ENCODE data around the gene GDA.
"Not testable (repeated sequence)": the region's sequence is repeated elsewhere in the genome, so short reads cannot be mapped to it uniquely, and the experiment has no call there.

Gene GDA

GRCh38 chr9:72207278-72207677 is 58.0 kb downstream of the GDA start:
- no peak for DNase-seq (ENCODE audit: low read depth in 2 of 2)

GRCh38 chr9:72210522-72210921 is 61.3 kb downstream of the GDA start:
- no peak for DNase-seq (ENCODE audit: low read depth in 2 of 2)

DNA sequence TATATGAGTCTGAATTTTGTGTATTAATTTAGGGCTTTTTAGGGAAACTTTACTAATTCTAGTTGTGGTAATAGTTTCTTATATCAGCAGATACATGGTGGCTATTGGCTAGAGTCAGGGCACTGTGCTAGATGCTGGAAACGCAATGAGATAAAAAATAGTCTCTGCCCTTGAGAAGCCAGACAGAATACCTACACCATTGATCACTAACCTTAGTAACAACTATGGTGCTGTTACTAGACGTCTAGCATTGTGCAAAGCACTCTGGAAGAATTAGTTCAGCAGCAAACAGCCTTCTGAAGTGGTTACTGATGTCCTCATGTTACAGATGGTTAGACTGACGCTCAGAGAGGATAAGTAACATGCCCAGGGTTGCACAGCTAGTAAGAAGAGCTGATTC is 61.8 kb downstream of the GDA start:
- no peak for DNase-seq (ENCODE audit: low read depth in 2 of 2)

DNA sequence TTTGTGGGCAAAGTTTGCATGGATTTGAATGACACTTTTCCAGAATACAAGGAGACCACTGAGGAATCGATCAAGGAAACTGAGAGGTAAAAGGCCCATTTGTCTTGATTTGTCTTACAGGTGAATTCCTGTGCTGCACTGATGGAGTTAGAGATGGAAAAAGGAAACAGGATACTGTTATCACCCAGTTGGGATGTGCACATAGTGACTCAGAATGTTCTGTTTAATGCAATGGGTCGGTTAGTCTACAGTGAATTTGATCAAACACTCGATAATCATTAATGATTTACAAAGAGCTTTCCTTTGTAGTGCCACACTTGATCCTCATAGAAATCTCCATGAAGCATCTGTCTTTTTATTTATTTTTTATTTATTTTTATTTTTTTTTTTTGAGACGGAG is 64.7 kb downstream of the GDA start:
- no peak for DNase-seq (ENCODE audit: low read depth in 2 of 2)

GRCh38 chr9:72217306-72217842 is 68.1 kb downstream of the GDA start:
- no peak for DNase-seq (ENCODE audit: low read depth in 2 of 2)

DNA sequence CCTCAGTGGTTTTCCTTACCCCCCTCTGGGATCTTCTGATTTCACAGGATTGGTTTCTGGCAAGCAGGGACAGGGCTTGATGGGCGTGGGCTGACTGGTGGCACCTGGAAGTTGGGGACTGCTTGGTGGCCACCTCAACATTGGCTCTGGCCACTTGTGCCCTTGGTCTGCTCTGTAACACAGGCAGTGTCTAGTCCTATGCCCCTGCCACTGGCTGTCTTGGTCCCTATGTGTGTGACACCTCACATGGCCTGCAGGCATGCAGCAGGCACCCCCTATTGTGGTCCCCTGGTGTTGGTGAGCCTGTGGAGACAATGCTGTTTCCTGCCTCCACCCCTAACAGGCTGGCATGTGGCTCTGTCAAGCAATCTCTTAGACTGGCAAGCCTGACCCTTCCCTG is 71.3 kb downstream of the GDA start:
- DNase-seq (ENCODE audit: low read depth in 2 of 2), result no peak

GRCh38 chr9:72226146-72226812 is 77.0 kb downstream of the GDA start:
- DNase-seq (ENCODE audit: low read depth in 2 of 2), result no peak

DNA sequence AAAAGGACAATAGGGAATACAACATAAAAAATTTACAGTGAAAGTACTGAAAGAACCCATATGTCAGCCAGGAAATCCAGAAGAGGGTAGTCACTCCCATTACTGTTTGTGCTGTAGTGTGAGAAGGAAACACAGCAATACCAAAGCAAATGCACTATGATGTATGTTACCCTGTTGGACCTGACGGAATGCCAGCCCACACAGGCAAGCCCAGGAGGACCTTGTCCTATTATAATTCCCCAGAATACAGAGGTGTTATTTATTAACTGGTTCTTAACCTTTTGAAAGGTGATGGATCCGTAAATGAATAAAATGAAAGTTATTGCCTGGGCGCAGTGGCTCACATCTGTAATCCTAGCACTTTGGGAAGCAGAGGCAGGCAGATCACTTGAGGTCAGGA is 79.0 kb downstream of the GDA start:
- no peak for DNase-seq (ENCODE audit: low read depth in 2 of 2)

DNA sequence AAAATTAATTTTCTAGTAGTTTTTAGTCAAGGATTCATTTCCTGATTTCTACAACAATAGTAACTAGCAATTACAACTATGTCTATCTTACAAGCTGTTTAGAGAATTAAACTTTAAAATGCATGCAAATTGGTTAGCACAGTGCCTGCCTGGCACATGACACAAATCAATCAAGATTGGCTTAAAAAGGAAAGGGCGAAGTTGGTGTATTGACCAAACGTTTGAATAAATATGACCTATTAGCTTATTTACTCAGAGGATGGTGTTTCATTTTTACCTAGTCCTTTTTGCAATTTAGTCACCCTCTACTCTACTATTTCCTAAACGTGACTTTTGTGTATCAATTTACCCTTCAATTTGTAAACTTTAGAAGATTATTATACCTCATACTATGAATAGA is 83.5 kb downstream of the GDA start:
- DNase-seq (ENCODE audit: low read depth in 2 of 2), result no peak

GRCh38 chr9:72247549-72247948 is 98.3 kb downstream of the GDA start:
- no peak for DNase-seq (ENCODE audit: low read depth in 2 of 2)

DNA sequence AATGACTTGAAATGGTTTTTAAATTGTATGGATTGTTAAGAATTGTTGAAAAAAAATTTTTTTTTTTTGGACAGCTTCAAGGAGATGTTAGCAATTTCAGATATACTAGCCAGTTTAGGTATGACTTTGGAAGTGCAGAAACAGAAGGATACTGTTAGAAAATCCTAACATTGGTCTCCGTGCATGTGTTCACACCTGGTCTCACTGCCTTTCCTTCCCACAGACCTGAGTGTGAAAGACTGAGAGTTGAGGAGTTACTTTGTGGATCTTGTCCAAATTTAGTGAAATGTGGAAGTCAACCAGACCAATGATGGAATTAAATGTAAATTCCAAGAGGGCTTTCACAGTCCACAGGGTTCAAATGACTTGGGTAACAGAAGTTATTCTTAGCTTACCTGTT is 102.3 kb downstream of the GDA start:
- DNase-seq (ENCODE audit: low read depth in 2 of 2), result no peak

DNA sequence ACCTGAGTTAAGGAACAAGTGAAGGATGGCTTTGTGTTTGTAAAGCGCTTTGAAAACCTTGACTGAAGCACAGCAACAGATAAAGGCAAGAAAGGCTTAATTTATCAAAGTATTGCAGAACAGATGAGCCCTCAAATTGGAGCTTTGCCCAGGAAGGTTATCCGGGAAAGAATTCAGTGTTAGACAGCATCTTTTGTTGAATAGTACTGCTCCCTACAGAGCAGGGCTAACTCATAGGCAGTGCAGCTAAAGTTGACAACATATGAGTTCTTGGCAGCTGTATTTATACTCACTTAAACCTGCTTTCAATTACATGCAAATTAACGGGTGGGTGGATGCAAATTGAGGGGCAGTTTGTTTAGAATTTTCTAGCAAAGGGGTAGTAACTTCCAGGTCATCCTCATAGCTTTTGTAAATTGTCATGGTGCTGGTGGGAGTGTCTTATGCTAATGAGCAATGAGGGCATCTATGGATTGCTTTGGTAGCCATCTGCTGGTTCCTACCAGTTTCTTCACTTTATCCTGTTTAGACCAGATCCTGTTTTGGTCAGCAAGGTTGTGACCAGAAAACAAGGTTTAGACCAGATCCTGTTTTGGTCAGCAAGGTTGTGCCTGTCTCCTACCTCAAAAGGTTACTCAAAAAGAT is 105.8 kb downstream of the GDA start:
- no peak for DNase-seq (ENCODE audit: low read depth in 2 of 2)

DNA sequence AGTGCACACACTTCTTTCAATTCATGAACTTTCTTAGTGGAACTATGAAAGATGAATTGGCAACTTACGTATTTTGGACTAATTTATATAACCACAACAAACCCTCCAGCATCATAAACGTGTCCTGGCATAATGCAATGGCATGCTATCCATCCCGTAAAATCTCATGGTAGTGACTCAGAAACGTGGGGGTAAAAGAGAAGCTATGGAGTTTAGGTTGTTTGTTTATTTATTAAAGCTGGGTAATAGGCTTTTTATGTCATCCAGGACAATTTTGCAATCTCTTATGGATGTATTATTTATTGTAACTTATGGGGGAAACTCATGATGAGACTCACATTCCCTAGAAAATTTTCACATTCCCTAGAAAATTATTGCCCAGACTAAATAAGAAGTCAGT is 106.3 kb downstream of the GDA start:
- no peak for DNase-seq (ENCODE audit: low read depth in 2 of 2)

DNA sequence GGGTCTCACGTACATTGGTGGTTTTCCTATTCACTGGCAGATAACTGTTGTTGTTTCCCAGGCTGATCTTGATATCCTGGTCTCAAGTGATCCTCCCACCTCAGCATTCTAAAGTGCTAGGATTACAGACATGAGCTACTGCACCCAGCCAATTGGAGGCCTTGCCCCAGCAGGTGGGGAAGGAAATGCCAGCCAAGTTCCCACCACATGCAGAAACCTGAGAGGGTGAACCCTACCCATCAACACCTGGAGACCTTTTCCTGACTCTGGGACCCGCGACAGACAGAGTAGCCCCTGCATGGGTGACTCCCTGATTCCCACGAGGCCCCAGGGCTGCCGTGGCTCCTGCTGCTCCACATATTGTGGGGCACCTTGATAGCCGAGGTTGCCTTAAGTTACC is 107.7 kb downstream of the GDA start:
- DNase-seq (ENCODE audit: low read depth in 2 of 2), result no peak

- DNase-seq (ENCODE audit: low read depth in 2 of 2), result no peak
These were observed 108.6 kb downstream of the GDA start for GRCh38 chr9:72257814-72258213.

DNA sequence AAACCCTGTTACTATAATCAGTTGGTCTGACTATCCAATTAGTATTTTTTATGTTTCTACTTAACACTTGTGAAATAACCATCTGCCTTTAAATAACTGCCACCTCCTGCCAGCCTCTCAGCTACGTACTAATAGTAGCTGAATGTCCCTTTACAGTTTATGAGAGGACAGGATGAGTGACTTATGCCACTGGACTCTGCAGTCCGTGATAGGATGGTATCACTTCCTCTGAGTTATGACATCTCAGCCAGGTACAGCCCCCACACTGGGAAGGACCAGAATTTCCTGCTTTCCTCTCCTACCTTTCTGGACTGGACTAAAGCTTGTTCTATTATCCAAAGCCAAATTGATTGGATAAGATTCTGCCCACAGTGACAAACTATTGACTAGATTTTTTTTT is 112.8 kb downstream of the GDA start:
- DNase-seq (ENCODE audit: low read depth in 2 of 2), result no peak

- no peak for DNase-seq (ENCODE audit: low read depth in 2 of 2)
These were observed 114.3 kb downstream of the GDA start for GRCh38 chr9:72263572-72263971.

DNA sequence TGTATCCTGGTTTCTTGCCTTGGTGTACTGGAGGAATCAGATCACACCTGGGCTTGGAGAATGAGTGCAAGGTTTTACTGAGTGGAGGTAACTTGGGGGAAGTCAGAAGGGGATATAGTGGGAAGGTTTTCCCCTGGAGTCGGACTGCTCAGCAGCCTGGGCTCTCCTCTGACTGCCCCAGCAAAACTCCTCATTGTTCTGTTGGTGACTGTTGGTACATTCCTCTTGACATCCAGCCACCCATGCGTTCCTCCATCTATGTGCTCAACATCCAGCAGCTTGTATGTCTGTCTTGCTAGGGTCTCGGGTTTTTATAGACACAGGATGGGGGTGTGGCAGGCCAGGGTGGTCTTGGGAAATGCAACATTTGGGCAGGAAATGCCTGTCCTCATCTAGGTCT is 119.7 kb downstream of the GDA start:
- DNase-seq (ENCODE audit: low read depth in 2 of 2), result no peak

DNA sequence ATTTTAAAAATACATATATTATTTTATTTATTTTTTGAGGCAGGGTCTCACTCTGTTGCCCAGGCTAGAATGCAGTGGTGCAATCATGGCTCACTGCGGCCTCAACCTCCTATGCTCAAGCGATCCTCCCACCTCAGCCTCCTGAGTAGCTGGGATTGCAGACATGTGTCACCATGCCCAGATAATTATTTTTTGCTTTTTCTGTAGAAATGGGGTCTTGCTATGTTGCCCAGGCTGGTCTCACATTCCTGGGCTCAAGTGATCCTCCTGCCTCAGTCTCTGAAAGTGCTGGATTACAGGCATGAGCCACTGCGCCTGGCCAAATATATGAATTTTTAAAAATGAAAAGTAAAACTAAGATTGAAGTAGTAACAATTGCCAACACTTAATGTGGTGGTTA is 121.1 kb downstream of the GDA start:
- DNase-seq (ENCODE audit: low read depth in 2 of 2), result not testable (repeated sequence)

GRCh38 chr9:72271613-72272478 is 122.6 kb downstream of the GDA start:
- DNase-seq (ENCODE audit: low read depth in 2 of 2), result peak in 1 of 2 donors; percentile 13

DNA sequence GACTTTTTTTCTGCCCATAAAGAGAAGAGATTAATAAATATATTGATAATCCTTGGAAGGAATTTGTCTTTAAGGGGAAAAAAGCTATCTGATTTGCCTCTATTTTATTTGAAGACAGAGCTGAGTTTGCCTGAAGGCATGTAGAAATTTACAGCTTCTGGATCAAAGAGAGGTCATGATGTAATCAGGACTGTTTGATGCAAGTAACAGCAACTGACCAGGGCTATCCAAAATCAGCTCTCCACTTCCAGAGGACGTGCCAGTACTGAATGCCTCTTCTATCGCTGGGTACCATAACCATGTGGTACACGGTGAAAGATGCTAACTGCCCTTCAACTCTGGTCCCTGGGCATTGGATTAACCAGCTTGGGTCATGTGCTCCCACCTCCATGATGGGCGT is 125.2 kb downstream of the GDA start:
- DNase-seq (ENCODE audit: low read depth in 2 of 2), result no peak

DNA sequence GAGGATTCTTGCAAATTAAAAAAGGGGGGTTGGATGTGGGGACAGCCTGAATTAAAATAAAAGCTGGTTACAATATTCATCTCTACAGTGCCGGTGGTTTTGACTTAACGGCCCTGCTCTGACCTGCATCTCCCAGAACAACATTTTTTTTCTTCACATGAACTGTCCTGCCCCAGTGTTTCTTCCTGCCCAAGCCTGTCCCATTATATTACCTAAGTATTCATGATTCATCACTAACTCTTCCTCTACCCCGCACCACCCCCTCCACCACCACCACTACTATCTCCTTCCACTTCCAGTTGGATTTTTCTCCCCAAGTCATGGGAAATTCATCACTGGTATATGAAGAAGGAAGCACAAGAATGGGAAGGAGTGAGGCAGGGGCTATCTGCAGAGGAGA is 125.7 kb downstream of the GDA start:
- DNase-seq (ENCODE audit: low read depth in 2 of 2), result no peak

DNA sequence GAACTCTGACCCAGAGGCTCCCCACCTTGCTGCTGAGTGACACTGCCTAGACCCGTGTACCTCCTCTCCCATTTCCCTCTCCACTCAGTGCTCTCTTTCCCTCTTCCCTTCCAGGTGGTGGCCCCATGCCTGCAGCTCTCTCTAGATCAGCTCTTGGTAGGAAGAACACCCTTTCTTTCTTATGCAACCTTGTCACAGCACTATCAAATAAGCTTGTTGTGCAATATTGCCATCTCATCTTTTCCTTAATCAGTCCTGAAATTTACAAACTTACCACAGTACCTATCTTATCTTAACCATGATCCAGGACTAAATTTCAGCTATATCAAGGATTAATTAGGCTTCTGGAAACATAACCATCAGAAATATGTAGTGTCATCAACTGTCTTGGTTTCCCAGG is 127.2 kb downstream of the GDA start:
- no peak for DNase-seq (ENCODE audit: low read depth in 2 of 2)

Data from stimulated activated CD8-positive, alpha-beta memory T cell treated with anti-CD3 and anti-CD28 coated beads, Interleukin-15, amount 100 ng/mL, for 4 hours (primary cell).